Glutamatergic neuron (in vitro differentiated cells): ENCODE measurements around the gene SUGCT. TPM values are rescaled to one million over a fixed set of nuclear protein-coding genes. Genes with fewer than 3 reads are reported as not detected.

Source experiments
- DNase-seq: peaks from one replicate; pipeline ENCODE4 v3.0.0; 2022
- H3K27ac Mint-ChIP-seq: one replicate; pipeline ENCODE4 v1.8.0; 2020; ENCODE audit warnings: mild to moderate bottlenecking, mixed read lengths, inconsistent platforms; ENCODE audit not compliant: unreplicated experiment
- H3K27me3 Mint-ChIP-seq: one replicate; pipeline ENCODE4 v1.8.0; 2020; ENCODE audit warnings: mild to moderate bottlenecking, moderate library complexity, mixed read lengths, inconsistent platforms; ENCODE audit not compliant: unreplicated experiment
- H3K36me3 Mint-ChIP-seq: one replicate; pipeline ENCODE4 v1.8.0; 2020; ENCODE audit warnings: mild to moderate bottlenecking, mixed read lengths, inconsistent platforms; ENCODE audit not compliant: unreplicated experiment
- H3K4me1 Mint-ChIP-seq: one replicate; pipeline ENCODE4 v1.8.0; 2020; ENCODE audit warnings: mild to moderate bottlenecking, low read depth, mixed read lengths, inconsistent platforms; ENCODE audit not compliant: unreplicated experiment
- H3K4me3 Mint-ChIP-seq: one replicate; pipeline ENCODE4 v1.8.0; 2020; ENCODE audit warnings: mild to moderate bottlenecking, mixed read lengths, inconsistent platforms; ENCODE audit not compliant: unreplicated experiment
- H3K9me3 Mint-ChIP-seq: one replicate; pipeline ENCODE4 v1.8.0; 2020; ENCODE audit warnings: mild to moderate bottlenecking, moderate library complexity, mixed read lengths, inconsistent platforms; ENCODE audit not compliant: unreplicated experiment
- CTCF ChIP-seq: fragments of 200-600 bp; sonication (generic); IDR thresholded peaks from one replicate; pipeline ENCODE4 v1.5.0; 2021; ENCODE audit not compliant: partially characterized antibody, unreplicated experiment
- total RNA-seq: library from RNA; stranded (reverse); fragmentation: NEBNext Ultra II Directional; extraction: Animal tissue kit (Norgen Biotek cat#: 25700); gene quantifications from one replicate; pipeline ENCODE4 v1.2.1, GENCODE V29; 2021; ENCODE audit not compliant: unreplicated experiment

Gene SUGCT
- total RNA-seq, 1 donor from 2014 or later, result 1.2 TPM

GRCh38 chr7:40659231-40659630 is 524.4 kb downstream of the SUGCT start:
- Mint-ChIP-seq H3K36me3 (no peaks in the 10 kb centered on the region), H3K4me1 (peaks cover 4% of the 10 kb centered on the region), H3K27ac (no peak overlapping the region), H3K4me3 (no peak overlapping the region), H3K9me3 (no peaks in the 10 kb centered on the region), H3K27me3 (no peaks in the 10 kb centered on the region)
- no peak for TF ChIP-seq CTCF
- DNase-seq, result no peak

DNA sequence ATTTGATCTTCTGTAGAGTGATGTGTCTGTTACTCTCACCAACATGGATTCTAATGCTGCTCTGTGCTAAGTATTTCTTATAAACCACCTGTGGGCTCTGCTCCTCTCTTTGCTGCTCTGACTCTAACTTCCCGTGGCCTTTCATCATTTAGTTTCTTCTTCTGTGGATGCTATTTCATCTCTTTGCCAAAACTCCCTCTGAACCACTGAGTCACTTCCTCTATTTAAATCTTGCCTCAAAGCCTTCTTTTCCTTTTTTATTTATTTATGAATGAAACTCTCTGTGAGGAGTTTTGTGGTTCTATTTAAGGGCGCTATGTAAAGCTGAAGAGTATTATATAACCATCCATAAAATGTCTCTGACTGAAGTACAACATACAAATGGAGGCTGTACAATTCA is 538.5 kb downstream of the SUGCT start:
- no peaks in the 10 kb centered on the region for H3K4me1 Mint-ChIP-seq
- DNase-seq, result no peak
- no peaks in the 10 kb centered on the region for H3K27me3 Mint-ChIP-seq
- no peak overlapping the region for H3K4me3 Mint-ChIP-seq
- no peaks in the 10 kb centered on the region for H3K36me3 Mint-ChIP-seq
- H3K27ac Mint-ChIP-seq, result no peak overlapping the region
- H3K9me3 Mint-ChIP-seq, result no peaks in the 10 kb centered on the region
- no peak for TF ChIP-seq CTCF

GRCh38 chr7:40674316-40674715 is 539.5 kb downstream of the SUGCT start:
- Mint-ChIP-seq H3K9me3 (no peaks in the 10 kb centered on the region), H3K4me1 (no peaks in the 10 kb centered on the region), H3K27ac (no peak overlapping the region), H3K4me3 (no peak overlapping the region), H3K27me3 (no peaks in the 10 kb centered on the region), H3K36me3 (no peaks in the 10 kb centered on the region)
- no peak for DNase-seq
- no peak for TF ChIP-seq CTCF

DNA sequence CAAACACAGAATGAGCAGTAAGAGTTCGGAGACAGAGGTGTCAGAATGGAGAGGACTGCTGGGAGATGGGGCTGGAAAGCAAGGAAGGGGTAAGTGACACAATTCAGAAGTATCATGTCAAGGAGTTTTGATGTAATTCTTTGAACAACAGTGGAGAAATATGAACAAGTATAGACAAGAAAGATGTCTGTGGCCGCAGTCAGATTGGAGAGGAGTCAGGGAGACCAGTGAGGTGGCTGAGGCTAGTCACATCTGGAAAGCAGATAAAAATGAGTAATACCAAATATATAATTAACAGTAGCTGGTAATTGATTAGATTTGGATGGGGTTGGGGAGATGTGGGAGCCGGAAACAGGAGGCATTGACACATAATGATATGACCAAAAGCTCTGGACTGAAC is 540.9 kb downstream of the SUGCT start:
- no peak overlapping the region for H3K27ac Mint-ChIP-seq
- H3K4me3 Mint-ChIP-seq, result no peak overlapping the region
- no peaks in the 10 kb centered on the region for H3K9me3 Mint-ChIP-seq
- TF ChIP-seq CTCF, result no peak
- H3K27me3 Mint-ChIP-seq, result no peaks in the 10 kb centered on the region
- H3K36me3 Mint-ChIP-seq, result no peaks in the 10 kb centered on the region
- no peak for DNase-seq
- no peaks in the 10 kb centered on the region for H3K4me1 Mint-ChIP-seq

- DNase-seq, result no peak
- H3K36me3 Mint-ChIP-seq, result no peaks in the 10 kb centered on the region
- no peaks in the 10 kb centered on the region for H3K4me1 Mint-ChIP-seq
- TF ChIP-seq CTCF, result no peak
- no peaks in the 10 kb centered on the region for H3K9me3 Mint-ChIP-seq
- no peak overlapping the region for H3K4me3 Mint-ChIP-seq
- H3K27ac Mint-ChIP-seq, result no peak overlapping the region
- H3K27me3 Mint-ChIP-seq, result no peaks in the 10 kb centered on the region
These were observed 541.4 kb downstream of the SUGCT start for GRCh38 chr7:40676221-40676620.
